Neural crest cell (in vitro differentiated cells): Measurements from ENCODE around the gene QPRT. TPM values are rescaled to one million over a fixed set of nuclear protein-coding genes. Genes with fewer than 3 reads are reported as not detected.

Experiments used
- DNase-seq: peaks from one replicate; pipeline ENCODE4 v3.0.0; 2021; ENCODE audit warnings: low read depth, mixed read lengths, low spot score
- H3K27ac Mint-ChIP-seq: one replicate; pipeline ENCODE4 v1.8.0; 2021; ENCODE audit warnings: mild to moderate bottlenecking, mixed read lengths; ENCODE audit not compliant: unreplicated experiment
- H3K27me3 Mint-ChIP-seq: 2 replicates; pipeline ENCODE4 v1.8.0; 2021; ENCODE audit warnings: low read depth, mild to moderate bottlenecking, mixed read lengths
- H3K36me3 Mint-ChIP-seq: 2 replicates; pipeline ENCODE4 v1.8.0; 2021; ENCODE audit warnings: low read depth, mild to moderate bottlenecking, mixed read lengths
- H3K4me1 Mint-ChIP-seq: 2 replicates; pipeline ENCODE4 v1.8.0; 2021; ENCODE audit warnings: mixed read lengths
- H3K4me3 Mint-ChIP-seq: one replicate; pipeline ENCODE4 v1.8.0; 2021; ENCODE audit warnings: mild to moderate bottlenecking, mixed read lengths
- H3K9me3 Mint-ChIP-seq: 2 replicates; pipeline ENCODE4 v1.8.0; 2021; ENCODE audit warnings: mixed read lengths
- CTCF ChIP-seq: fragments of 200-600 bp; sonication (generic); conservative IDR thresholded peaks from 2 replicates; pipeline ENCODE4 v1.5.0; 2021; ENCODE audit warnings: antibody characterized with exemption, mild to moderate bottlenecking
- total RNA-seq: library from RNA; stranded (reverse); gene quantifications from 2 replicates; pipeline ENCODE4 v1.2.1, GENCODE V29; 2021

QPRT gene
- total RNA-seq, 1 donor from 2014 or later, result 77.3 TPM

- H3K4me3 Mint-ChIP-seq, result peak overlapping the region; percentile 1
- H3K4me1 Mint-ChIP-seq, result peaks cover 27% of the 10 kb centered on the region
- peaks cover 6% of the 10 kb centered on the region for H3K9me3 Mint-ChIP-seq
- peak; percentile 76 for TF ChIP-seq CTCF
- peak overlapping the region; percentile 3 for H3K27ac Mint-ChIP-seq
- peak; percentile 26 for DNase-seq
- H3K36me3 Mint-ChIP-seq, result no peaks in the 10 kb centered on the region
- H3K27me3 Mint-ChIP-seq, result peaks cover 6% of the 10 kb centered on the region
Measured at GRCh38 chr16:29710227-29711219, 31.5 kb downstream of the QPRT start.

GRCh38 chr16:29712809-29713208 lies 33.8 kb downstream of the QPRT start:
- no peak for DNase-seq
- no peak for TF ChIP-seq CTCF
- no peak overlapping the region for H3K4me3 Mint-ChIP-seq
- H3K27ac Mint-ChIP-seq, result no peak overlapping the region
- H3K4me1 Mint-ChIP-seq, result peaks cover 22% of the 10 kb centered on the region
- peaks cover 6% of the 10 kb centered on the region for H3K9me3 Mint-ChIP-seq
- no peaks in the 10 kb centered on the region for H3K36me3 Mint-ChIP-seq
- peaks cover 6% of the 10 kb centered on the region for H3K27me3 Mint-ChIP-seq

- no peak for DNase-seq
- H3K4me1 Mint-ChIP-seq, result peaks cover 15% of the 10 kb centered on the region
- no peak overlapping the region for H3K4me3 Mint-ChIP-seq
- TF ChIP-seq CTCF, result no peak
- no peaks in the 10 kb centered on the region for H3K36me3 Mint-ChIP-seq
- H3K9me3 Mint-ChIP-seq, result peaks cover 6% of the 10 kb centered on the region
- H3K27ac Mint-ChIP-seq, result no peak overlapping the region
- peaks cover 6% of the 10 kb centered on the region for H3K27me3 Mint-ChIP-seq
Measured at GRCh38 chr16:29714396-29714795, 35.4 kb downstream of the QPRT start.

- H3K27me3 Mint-ChIP-seq, result peaks cover 2% of the 10 kb centered on the region
- DNase-seq, result no peak
- H3K4me3 Mint-ChIP-seq, result no peak overlapping the region
- H3K36me3 Mint-ChIP-seq, result no peaks in the 10 kb centered on the region
- H3K9me3 Mint-ChIP-seq, result peaks cover 3% of the 10 kb centered on the region
- H3K4me1 Mint-ChIP-seq, result peaks cover 11% of the 10 kb centered on the region
- H3K27ac Mint-ChIP-seq, result no peak overlapping the region
- no peak for TF ChIP-seq CTCF
Measured at GRCh38 chr16:29714972-29715371, 36.0 kb downstream of the QPRT start.

- H3K4me3 Mint-ChIP-seq, result no peak overlapping the region
- H3K4me1 Mint-ChIP-seq, result peaks cover 11% of the 10 kb centered on the region
- H3K36me3 Mint-ChIP-seq, result no peaks in the 10 kb centered on the region
Measured at GRCh38 chr16:29717113-29717512, 38.1 kb downstream of the QPRT start.

More at GRCh38 chr16:29717113-29717512, 38.1 kb downstream of the QPRT start:
- DNase-seq, result no peak
- no peaks in the 10 kb centered on the region for H3K27me3 Mint-ChIP-seq
- no peak for TF ChIP-seq CTCF
- H3K9me3 Mint-ChIP-seq, result no peaks in the 10 kb centered on the region
- no peak overlapping the region for H3K27ac Mint-ChIP-seq
